H1 (cell line): Measurements from ENCODE around the gene ADAM12. TPM values are rescaled to one million over a fixed set of nuclear protein-coding genes. Genes with fewer than 3 reads are reported as not detected.

Experiments
- CTCF ChIA-PET: fragments of 300-600 bp; sonication (Branson Sonifier 250); formaldehyde crosslinking; loops from one replicate; lab custom pipeline; 2021; ENCODE audit not compliant: partially characterized antibody; lab: Charles Lee
- POLR2A ChIA-PET: fragments of 300-600 bp; sonication (Branson Sonifier 250); formaldehyde crosslinking; loops from one replicate; lab custom pipeline; 2021; ENCODE audit warnings: inconsistent platforms; ENCODE audit not compliant: partially characterized antibody; lab: Charles Lee
- DNase-seq, 2 experiments: peaks; one replicate each; pipeline versions ENCODE4 v3.0.0 to v3.0.0-alpha.2; 2010 to 2022; ENCODE audit warnings: low spot score in 2 of 2, low read depth in 1 of 2, mixed read lengths in 1 of 2
- FAIRE-seq: peaks from 2 replicates; lab custom pipeline; 2011; peaks lifted over from hg19 to GRCh38; lab: Jason Lieb, UNC
- H2AFZ ChIP-seq: 2 replicates; pipeline ENCODE4 v1.8.1; 2012; ENCODE audit warnings: low read length, inconsistent platforms
- H2AK5ac ChIP-seq: 2 replicates; pipeline ENCODE4 v1.6.1; 2013; ENCODE audit warnings: low read depth, low read length
- H2BK120ac ChIP-seq: replicated peaks from 2 replicates; pipeline ENCODE3; 2013; ENCODE audit warnings: low read depth, low read length, inconsistent platforms
- H2BK12ac ChIP-seq: 2 replicates; pipeline ENCODE4 v1.6.1; 2013; ENCODE audit warnings: low read depth, low read length
- H2BK15ac ChIP-seq: 2 replicates; pipeline ENCODE4 v1.6.1; 2013; ENCODE audit warnings: low read length
- H2BK20ac ChIP-seq: 2 replicates; pipeline ENCODE4 v1.6.1; 2013; ENCODE audit warnings: low read length
- H2BK5ac ChIP-seq: 2 replicates; pipeline ENCODE4 v1.6.1; 2013; ENCODE audit warnings: low read depth, low read length
- H3K14ac ChIP-seq: 2 replicates; pipeline ENCODE4 v1.6.1; 2013; ENCODE audit warnings: inconsistent platforms; ENCODE audit not compliant: insufficient read length
- H3K18ac ChIP-seq: 2 replicates; pipeline ENCODE4 v1.6.1; 2013; ENCODE audit warnings: low read length; ENCODE audit errors: extremely low read depth
- H3K23ac ChIP-seq: 2 replicates; pipeline ENCODE4 v1.6.1; 2013; ENCODE audit warnings: inconsistent platforms; ENCODE audit not compliant: insufficient read length
- H3K23me2 ChIP-seq: 2 replicates; pipeline ENCODE4 v1.6.1; 2013; ENCODE audit warnings: low read depth, low read length
- H3K27ac ChIP-seq: 2 replicates; pipeline ENCODE4 v1.6.1; 2011; ENCODE audit warnings: low read depth, low read length, inconsistent platforms
- H3K27me3 ChIP-seq, 4 experiments: replicated peaks in 1 of 4; 1 replicate in 1 of 4; 2 replicates in 3 of 4; pipeline versions ENCODE4 v1.6.1 to v1.8.1; 2011 to 2013; ENCODE audit warnings: low read length in 3 of 4, mild to moderate bottlenecking in 3 of 4, inconsistent platforms in 2 of 4, mixed read lengths in 2 of 4, moderate library complexity in 1 of 4; ENCODE audit not compliant: control insufficient read depth in 3 of 4, insufficient read depth in 3 of 4; ENCODE audit errors: extremely low read depth in 1 of 4
- H3K36me3 ChIP-seq, 4 experiments: 2 replicates each; pipeline versions ENCODE4 v1.6.1 to v1.8.1; 2011 to 2013; ENCODE audit warnings: mild to moderate bottlenecking in 4 of 4, low read length in 3 of 4, moderate library complexity in 2 of 4, control low read depth in 1 of 4, inconsistent platforms in 1 of 4; ENCODE audit not compliant: insufficient read depth in 4 of 4, control insufficient read depth in 2 of 4
- H3K4ac ChIP-seq: replicated peaks from 2 replicates; pipeline ENCODE3; 2013; ENCODE audit warnings: low read length, low read depth, mixed read lengths, inconsistent platforms; ENCODE audit not compliant: insufficient read length
- H3K4me1 ChIP-seq, 4 experiments: replicated peaks in 1 of 4; 1 replicate in 1 of 4; 2 replicates in 3 of 4; pipeline versions ENCODE4 v1.6.1 to v1.8.1; 2011 to 2013; ENCODE audit warnings: low read length in 3 of 4, inconsistent platforms in 2 of 4, mixed read lengths in 1 of 4; ENCODE audit not compliant: insufficient read depth in 4 of 4, control insufficient read depth in 3 of 4
- H3K4me2 ChIP-seq, 2 experiments: 2 replicates each; pipeline versions ENCODE4 v1.6.1 to v1.8.1; 2011 to 2013; ENCODE audit warnings: low read depth in 2 of 2, low read length in 2 of 2, control low read depth in 1 of 2, inconsistent platforms in 1 of 2, mild to moderate bottlenecking in 1 of 2; ENCODE audit not compliant: insufficient read depth in 1 of 2
- H3K4me3 ChIP-seq, 4 experiments: fragments of 200-600, 300-600 bp in 1 of 4; sonication (generic), shearing (Covaris generic), sonication (Bioruptor Twin) in 1 of 4; 2 replicates each; pipeline versions ENCODE4 v1.5.1 to v1.8.1; 2011 to 2016; ENCODE audit warnings: low read length in 4 of 4, low read depth in 3 of 4, control low read depth in 2 of 4, inconsistent platforms in 2 of 4, mild to moderate bottlenecking in 2 of 4, mixed read lengths in 1 of 4, moderate library complexity in 1 of 4; ENCODE audit not compliant: insufficient read depth in 2 of 4; ENCODE audit errors: extremely low read depth in 1 of 4
- H3K56ac ChIP-seq: replicated peaks from 2 replicates; pipeline ENCODE3; 2013; ENCODE audit warnings: low read depth, mild to moderate bottlenecking, mixed read lengths, low read length, inconsistent platforms; ENCODE audit not compliant: insufficient read length
- H3K79me1 ChIP-seq: 2 replicates; pipeline ENCODE4 v1.6.1; 2013; ENCODE audit warnings: low read depth, low read length, control low read depth
- H3K79me2 ChIP-seq, 2 experiments: 2 replicates each; pipeline versions ENCODE4 v1.6.1 to v1.8.1; 2012 to 2013; ENCODE audit warnings: low read length in 2 of 2, mild to moderate bottlenecking in 2 of 2, inconsistent platforms in 1 of 2; ENCODE audit not compliant: insufficient read depth in 2 of 2, control insufficient read depth in 1 of 2
- H3K9ac ChIP-seq, 4 experiments: replicated peaks in 1 of 4; 1 replicate in 1 of 4; 2 replicates in 3 of 4; pipeline versions ENCODE4 v1.6.1 to v1.8.1; 2011 to 2013; ENCODE audit warnings: low read depth in 3 of 4, low read length in 3 of 4, control low read depth in 2 of 4, mild to moderate bottlenecking in 2 of 4, moderate library complexity in 2 of 4, inconsistent platforms in 1 of 4; ENCODE audit errors: extremely low read depth in 1 of 4
- H3K9me3 ChIP-seq, 2 experiments: 2 replicates each; pipeline versions ENCODE4 v1.6.1 to v1.8.1; 2012 to 2013; ENCODE audit warnings: mild to moderate bottlenecking in 2 of 2, moderate library complexity in 2 of 2, control low read depth in 1 of 2, inconsistent platforms in 1 of 2, low read depth in 1 of 2, low read length in 1 of 2, mixed read lengths in 1 of 2; ENCODE audit not compliant: insufficient read depth in 2 of 2
- H4K20me1 ChIP-seq, 2 experiments: replicated peaks in 1 of 2; 2 replicates each; pipeline versions ENCODE3 to v1.8.1; 2011 to 2013; ENCODE audit warnings: inconsistent platforms in 2 of 2, low read length in 2 of 2, mild to moderate bottlenecking in 1 of 2; ENCODE audit not compliant: insufficient read depth in 2 of 2, control insufficient read depth in 1 of 2
- H4K5ac ChIP-seq: 2 replicates; pipeline ENCODE4 v1.6.1; 2013; ENCODE audit warnings: low read length, low read depth, mixed read lengths, inconsistent platforms; ENCODE audit not compliant: insufficient read length
- H4K8ac ChIP-seq: 2 replicates; pipeline ENCODE4 v1.8.0; 2013; ENCODE audit warnings: mild to moderate bottlenecking, moderate library complexity, low read length, inconsistent platforms; ENCODE audit not compliant: insufficient read depth; ENCODE audit errors: extremely low read depth
- H4K91ac ChIP-seq: replicated peaks from 2 replicates; pipeline ENCODE3; 2013; ENCODE audit warnings: low read length, mixed read lengths, inconsistent platforms; ENCODE audit not compliant: insufficient read length
- BCL11A ChIP-seq, 2 experiments: IDR thresholded peaks; one replicate each; pipeline ENCODE4 v1.6.1; 2011; ENCODE audit warnings: low read depth in 2 of 2, low read length in 2 of 2, mild to moderate bottlenecking in 2 of 2
- MAFK ChIP-seq: IDR thresholded peaks from 2 replicates; pipeline ENCODE4 v1.6.1; 2012; ENCODE audit warnings: low read depth, mild to moderate bottlenecking, improper control_type of control experiment, low read length
- WGBS, 2 experiments: shearing (Covaris generic) in 1 of 2; methylation state at CpG; one replicate each; pipeline versions ENCODE4 v1.1.6 to v1.1.7; 2013 to 2015; ENCODE audit warnings: low lambda C conversion rate in 2 of 2, mixed read lengths in 2 of 2, inconsistent platforms in 1 of 2, low coverage in 1 of 2, missing lambda C conversion rate in 1 of 2; ENCODE audit not compliant: insufficient replicate concordance in 2 of 2, insufficient coverage in 1 of 2, insufficient read length in 1 of 2; ENCODE audit errors: extremely low coverage in 1 of 2, missing lambda C conversion rate in 1 of 2; 5-methylcytosine and 5-hydroxymethylcytosine counted together
- polyA plus RNA-seq, 7 experiments: library from polyadenylated mRNA; depleted of rRNA in 3 of 7; stranded (reverse) in 5 of 7; unstranded in 2 of 7; fragments of >200 nt in 5 of 7; fragments of 200-250 nt in 2 of 7; gene quantifications; 1 replicate in 5 of 7; 2 replicates in 1 of 7; 4 replicates in 1 of 7; pipeline versions ENCODE4 v1.2.1 to v1.2.3, GENCODE V29; 2011 to 2013; ENCODE audit warnings: missing spikeins in 2 of 7, mixed read lengths in 2 of 7
- total RNA-seq: library from RNA; stranded (reverse); fragmentation: NEBNext Ultra II Directional; extraction: Animal tissue kit (Norgen Biotek cat#: 25700); gene quantifications from 2 replicates; pipeline ENCODE4 v1.2.1, GENCODE V29; 2021

Gene ADAM12
- total and polyA plus RNA-seq, 2 of the 8 experiments (the other 6 are each of a cell fraction or from before 2014, with no cell fraction given) = 0.07 to 0.17 TPM

DNA sequence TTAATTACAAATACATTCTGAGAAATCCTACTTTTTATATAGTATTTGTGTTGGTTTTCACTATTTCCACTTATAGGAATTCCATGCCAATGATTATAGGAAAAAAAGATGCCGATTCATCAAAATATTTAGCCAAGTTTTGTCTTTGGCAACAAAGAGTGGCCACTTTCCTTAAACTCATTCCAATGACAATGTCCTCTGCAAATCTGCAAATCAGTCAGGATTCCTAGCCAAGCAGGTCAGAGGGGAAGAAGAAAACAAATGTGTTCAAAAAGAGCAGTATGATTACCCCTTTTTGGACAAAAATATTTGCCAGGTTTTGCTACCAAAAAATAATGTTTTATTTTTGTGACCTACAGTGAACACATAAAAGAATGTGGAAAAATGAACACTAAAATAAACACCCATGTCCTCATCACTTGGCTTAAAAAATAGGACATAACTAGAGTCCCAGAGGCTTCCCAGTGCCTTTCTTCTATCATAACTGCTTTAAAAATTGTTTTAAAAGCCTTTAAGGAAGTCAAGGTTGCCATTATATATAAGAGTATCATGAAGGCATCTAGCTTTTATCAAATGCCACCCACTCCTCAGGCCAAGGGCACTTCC is 125.9 kb downstream of the ADAM12 start:
- no peaks in the 10 kb centered on the region for H3K23me2 ChIP-seq
- no peak overlapping the region for H3K9ac ChIP-seq
- H3K4ac ChIP-seq = no peak overlapping the region
- no peak overlapping the region for H3K18ac ChIP-seq
- H3K4me1 ChIP-seq = peaks cover 0 to 4% (median 3%) of the 10 kb centered on the region in 4 experiments; a peak in 4 of 7 replicates
- H4K91ac ChIP-seq = no peak overlapping the region
- no peak overlapping the region for H3K23ac ChIP-seq
- H3K79me1 ChIP-seq = no peaks in the 10 kb centered on the region
- CTCF ChIA-PET = no interaction called here
- H3K9me3 ChIP-seq = peaks cover 10 to 12% of the 10 kb centered on the region in 2 experiments; a peak in 3 of 4 replicates
- WGBS, 2 experiments = 94% methylated on average over 1 of the region's 1 CpG; no CpG with 5 or more reads in 1 of the 2 experiments
- no peak overlapping the region for H2BK120ac ChIP-seq
- no peak overlapping the region for H4K5ac ChIP-seq
- H2BK12ac ChIP-seq = 0 out of 2 replicates have a peak overlapping the region, but pooled peaks have one; percentile 6
- no peak overlapping the region for H3K56ac ChIP-seq
- H3K79me2 ChIP-seq = no peaks in the 10 kb centered on the region
- POLR2A ChIA-PET = no interaction called here
- no peak overlapping the region for H3K14ac ChIP-seq
- TF ChIP-seq BCL11A (IDR thresholded peaks at IDR 0.05; ENCODE audit: low read depth in 2 of 2, low read length in 2 of 2) = no peak
- peak; percentile 84 for TF ChIP-seq MAFK
- H2BK20ac ChIP-seq = no peak overlapping the region
- H2BK5ac ChIP-seq = no peak overlapping the region
- FAIRE-seq (no peak), DNase-seq (no peak)
- H3K36me3 ChIP-seq = no peaks in the 10 kb centered on the region
- H3K4me2 ChIP-seq = no peak overlapping the region
- H3K27me3 ChIP-seq = no peaks in the 10 kb centered on the region
- no peak overlapping the region for H2BK15ac ChIP-seq
- H3K4me3 ChIP-seq = peak overlapping the region in 1 of 4 experiments; percentile 9; a peak in 1 of 8 replicates
- H2AK5ac ChIP-seq = no peak overlapping the region
- no peaks in the 10 kb centered on the region for H4K20me1 ChIP-seq
- no peak overlapping the region for H3K27ac ChIP-seq
- no peak overlapping the region for H2AFZ ChIP-seq
- no peak overlapping the region for H4K8ac ChIP-seq
